ENCODE results near the gene ADD3.
"Not testable (repeated sequence)": the region's sequence is repeated elsewhere in the genome, so short reads cannot be mapped to it uniquely, and the experiment has no call there.

Gene ADD3

DNA sequence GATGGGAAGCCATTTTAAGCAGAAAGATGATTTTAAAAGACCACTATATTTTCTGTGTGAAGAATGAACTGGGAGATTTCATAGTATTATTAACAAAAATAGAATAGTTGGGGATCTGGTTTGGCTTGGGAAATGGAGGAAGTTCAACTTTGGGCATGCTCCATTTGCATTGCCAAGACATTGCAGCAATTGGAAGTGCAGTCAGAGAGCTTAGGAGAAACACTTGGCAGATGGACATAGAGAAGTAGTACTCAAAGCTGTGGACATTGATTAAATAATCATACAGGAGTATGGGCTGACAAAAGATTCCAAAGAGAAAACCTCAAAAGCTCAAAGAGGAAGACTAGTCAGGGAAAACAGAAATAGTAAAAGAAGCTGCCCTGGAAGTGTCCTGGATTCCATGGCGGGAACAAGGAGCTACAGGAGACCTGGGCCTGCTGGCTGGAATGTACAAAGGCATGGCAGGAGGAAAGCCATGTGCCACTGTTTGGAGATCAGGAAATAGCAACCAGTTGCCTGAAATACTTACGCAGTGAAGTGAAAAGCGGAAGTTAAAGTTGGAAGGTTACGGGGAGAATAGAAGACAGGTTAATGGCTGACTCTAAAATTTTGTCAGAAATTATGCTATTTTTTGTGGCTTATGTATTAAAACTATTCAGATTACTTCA, 106.0 kb downstream of the ADD3 start:
- no peak for DNase-seq

DNA sequence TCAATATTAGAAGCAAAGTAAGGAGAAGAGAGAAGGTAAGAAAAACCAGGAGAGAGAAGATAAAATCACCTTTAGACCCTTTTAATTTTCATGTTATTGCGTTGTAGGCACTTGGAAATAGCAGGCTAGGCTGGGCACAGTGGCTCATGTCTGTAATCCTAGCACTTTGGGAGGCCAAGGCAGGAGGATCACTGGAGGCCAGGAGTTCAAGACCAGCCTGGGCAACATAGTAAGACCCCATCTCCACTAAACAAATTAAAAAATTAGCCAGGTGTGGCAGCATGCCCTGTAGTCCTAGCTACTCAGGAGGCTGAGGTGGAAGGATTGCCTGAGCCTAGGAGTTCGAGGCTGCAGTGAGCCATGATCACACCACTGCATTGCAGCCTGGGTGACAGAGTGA, 106.9 kb downstream of the ADD3 start:
- DNase-seq: not testable (repeated sequence)

GRCh38 chr10:110115784-110116520, 108.2 kb downstream of the ADD3 start:
- DNase-seq: no peak

GRCh38 chr10:110118891-110119621, 111.3 kb downstream of the ADD3 start:
- no peak for DNase-seq

DNA sequence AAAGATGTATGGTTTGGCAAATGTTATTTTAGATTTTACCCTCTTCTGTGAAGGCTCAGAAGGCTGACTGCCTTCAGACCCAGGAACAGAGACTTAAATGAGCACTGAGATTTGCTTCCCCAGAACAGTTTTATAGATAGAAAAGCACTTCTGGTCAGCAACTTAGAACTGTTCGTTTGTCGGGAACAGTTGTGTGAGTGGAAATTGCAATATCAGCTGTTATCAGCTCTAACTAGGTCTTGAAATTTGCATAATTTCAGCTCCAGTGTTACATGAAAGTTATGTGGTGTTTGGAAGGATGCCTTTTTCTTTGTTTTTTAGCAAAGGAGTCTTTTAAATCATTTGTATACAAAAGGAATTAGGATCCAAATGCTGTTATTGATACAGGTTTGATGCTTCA, 115.8 kb downstream of the ADD3 start:
- no peak for DNase-seq

GRCh38 chr10:110129490-110129889, 121.7 kb downstream of the ADD3 start:
- no peak for DNase-seq

DNA sequence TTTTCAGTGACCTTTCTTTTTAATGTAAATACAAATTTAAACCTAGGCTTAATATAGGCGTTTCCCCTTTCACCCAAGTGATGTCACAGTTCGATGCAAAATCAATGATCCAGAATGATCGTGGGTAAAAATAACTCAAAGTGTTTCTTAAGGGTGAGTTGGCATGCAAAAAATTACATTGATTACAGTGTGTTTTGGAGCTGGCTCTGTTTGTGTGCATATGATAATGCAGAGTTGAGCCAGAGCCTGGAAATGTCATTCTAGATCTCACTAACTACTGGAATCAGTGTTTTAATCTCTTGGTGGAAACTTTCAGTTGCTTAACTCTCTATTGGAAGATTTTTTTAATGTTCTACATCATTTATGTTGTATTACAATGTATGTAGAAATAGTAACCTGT, 127.1 kb downstream of the ADD3 start:
- no peak for DNase-seq

DNA sequence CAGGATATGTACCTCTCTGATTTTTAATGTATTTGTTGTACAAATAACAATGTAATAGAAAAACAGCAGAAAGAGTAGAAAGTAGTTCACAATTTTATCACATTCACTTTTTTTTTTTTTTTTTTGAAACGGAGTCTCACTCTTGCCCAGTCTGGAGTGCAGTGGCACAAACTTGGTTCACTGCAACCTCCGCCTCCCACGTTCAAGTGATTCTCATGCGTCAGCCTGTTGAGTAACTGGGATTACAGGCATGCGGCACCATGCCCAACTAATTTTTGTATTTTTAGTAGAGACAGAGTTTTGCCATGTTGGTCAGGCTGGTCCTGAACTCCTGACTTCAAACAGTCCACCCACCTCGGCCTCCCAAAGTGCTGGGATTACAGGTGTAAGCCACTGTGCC, 128.1 kb downstream of the ADD3 start:
- not testable (repeated sequence) for DNase-seq

DNA sequence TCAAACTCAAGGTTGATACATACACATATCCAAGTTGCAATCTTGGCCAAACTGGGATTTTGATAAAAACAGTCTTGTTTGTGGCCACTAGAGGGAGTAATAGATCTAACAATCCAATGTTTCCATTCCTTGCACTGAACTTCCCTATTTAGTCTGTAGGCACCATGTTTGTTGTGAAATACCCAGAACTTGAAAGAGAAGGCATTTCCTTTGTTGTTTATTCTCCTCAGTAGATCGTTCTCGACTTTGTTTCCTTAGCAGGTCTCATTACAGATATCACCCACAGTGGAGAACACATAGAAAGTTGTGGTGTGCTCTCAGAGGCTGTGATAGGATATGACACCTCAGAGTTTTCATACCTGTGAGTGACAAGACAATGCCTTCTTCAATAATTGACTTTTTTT, 129.4 kb downstream of the ADD3 start:
- DNase-seq: peak; percentile 30

DNA sequence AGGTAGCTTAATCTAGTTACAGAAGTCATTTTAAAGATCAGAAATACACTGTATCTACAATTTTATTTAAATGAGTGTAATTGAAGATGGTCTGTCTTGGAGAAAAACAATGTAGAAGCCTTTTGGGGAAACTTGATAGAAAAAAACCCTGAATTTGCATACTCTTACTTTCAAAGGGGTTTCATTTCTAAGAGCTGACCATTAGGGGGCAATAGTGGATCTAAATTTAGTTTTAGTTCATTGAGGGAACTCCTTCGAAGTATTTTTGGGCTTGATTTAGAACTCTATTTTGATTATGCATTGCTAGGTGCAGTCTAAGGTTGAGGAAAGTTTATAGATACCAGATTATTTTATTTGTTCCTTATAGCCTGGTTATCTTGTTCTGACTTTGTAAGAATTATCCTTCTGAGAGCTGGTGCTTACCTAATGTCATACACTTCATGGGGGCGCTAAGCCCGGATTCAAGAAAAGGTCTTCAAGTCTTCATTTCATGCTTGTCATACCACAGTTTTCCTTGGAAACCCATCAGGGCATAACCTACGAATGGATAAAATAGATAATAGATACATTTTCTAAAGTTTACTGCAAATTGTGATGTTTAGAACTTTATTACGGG, 130.5 kb downstream of the ADD3 start:
- peak; percentile 1 for DNase-seq

- no peak for DNase-seq
These were observed 133.4 kb downstream of the ADD3 start for GRCh38 chr10:110141185-110141584.

DNA sequence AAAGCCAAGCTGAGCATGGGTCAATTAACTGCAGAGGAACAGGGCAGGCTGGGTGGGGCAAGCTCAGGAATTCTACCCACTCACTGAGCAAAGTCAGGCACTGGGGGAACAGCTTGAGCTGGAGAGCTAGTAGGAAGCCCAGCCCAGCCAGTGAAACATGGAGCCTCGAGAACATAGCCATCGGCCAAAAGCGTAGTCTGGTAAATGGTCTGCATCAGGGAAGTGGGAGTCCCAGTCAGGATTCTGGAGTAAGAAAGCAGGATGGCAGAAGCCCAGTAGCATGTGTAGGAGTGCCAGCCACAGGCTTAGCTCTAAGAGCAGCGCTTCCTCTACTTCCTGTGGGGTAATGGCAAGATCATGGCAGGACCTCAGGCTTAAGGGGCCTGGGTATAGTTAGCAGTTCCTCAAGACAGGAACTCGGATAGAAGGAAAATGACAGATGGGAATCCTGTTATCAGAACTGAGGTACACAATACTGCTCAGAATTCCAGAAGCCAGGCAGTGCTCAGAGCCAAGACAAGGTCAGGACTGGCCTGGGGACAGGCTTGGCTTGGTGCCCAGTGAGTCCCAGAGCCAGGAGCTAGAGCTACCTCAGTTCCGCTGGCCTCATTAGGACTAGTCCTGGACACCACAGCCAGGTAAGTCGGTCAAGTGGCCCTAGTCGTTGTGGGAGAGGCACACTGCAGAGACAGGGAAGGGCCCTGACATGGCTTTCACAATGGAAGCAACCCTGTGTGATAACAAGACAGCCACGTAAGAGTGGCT, 134.3 kb downstream of the ADD3 start:
- DNase-seq: no peak

DNA sequence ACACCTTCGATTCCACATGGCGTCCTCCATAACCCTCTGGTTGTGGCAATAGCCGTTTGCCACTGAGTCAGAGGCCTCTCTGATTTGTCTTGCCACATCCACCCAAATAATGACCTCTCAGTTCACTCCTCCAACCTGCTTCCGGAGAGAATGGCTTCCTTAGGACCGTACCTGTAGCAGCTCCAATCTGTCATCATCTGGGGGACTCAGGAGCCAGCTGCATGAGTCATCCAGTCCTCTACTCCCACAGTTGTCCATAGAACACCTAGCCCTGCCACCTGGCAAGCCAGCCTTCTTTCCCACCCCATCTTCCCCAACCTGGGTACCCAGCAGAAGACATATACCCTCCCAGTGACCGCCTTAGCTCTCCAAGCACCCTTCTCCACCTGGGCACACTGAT, 135.2 kb downstream of the ADD3 start:
- no peak for DNase-seq

DNA sequence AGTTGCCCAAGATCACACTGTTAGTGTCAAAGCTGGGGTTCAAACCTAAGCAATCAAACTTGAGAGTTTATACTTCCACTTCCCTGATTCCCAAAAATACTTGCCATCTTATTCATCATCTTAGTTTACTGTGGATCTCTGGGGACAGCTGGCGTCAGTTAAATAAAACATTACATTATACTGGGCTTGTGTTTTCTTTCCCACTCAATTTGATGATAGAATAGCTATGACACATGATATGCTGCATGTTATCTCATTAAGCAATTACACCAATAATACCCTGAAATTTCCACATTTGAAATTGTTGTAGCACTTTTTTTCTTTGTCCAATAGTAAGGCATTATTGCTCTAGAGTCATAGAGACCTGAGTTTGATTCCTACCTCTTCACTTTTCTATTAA, 136.7 kb downstream of the ADD3 start:
- DNase-seq: no peak

DNA sequence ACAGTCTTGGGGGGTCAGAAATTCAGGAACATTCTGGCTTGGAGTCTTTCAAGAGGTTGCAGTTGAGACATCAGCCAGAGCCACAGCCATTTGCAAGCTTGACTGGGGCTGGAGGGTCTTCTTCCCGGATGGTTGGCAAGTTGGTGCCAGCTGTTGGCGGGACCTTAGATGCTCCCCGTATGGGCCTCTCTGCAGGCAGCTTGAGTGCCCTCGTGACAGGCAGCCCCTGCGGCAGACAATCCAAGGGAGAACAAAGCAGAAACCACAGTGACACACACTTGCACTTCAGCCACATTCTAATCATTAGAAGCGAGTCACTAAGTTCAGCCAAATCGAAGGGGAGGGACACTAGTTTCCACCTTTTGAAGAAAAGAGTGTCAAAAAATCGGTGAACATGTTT, 140.2 kb downstream of the ADD3 start:
- no peak for DNase-seq

GRCh38 chr10:110149259-110149658, 141.5 kb downstream of the ADD3 start:
- DNase-seq: no peak

DNA sequence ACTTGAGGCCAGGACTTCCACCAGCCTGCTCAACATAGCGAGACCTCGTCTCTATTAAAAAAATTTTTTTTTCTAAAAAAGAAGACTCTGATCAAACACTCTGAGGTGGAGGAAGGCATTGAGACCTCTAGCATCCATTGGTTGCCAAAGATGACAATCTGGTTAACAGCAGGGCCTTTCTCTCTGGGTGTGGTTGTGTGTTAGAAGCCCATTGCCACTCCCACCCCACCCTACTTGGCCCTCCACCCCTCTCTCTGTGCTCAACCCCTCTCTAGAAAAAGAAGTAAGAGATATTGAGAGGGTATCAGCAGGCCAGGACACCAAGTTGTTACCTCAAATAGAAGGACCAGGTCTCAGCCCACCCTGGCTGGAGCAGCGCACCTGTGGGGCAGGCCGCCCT, 142.3 kb downstream of the ADD3 start:
- DNase-seq: no peak

- DNase-seq: no peak
These were observed 143.2 kb downstream of the ADD3 start for GRCh38 chr10:110150981-110151380.

- DNase-seq: peak; percentile 61
These were observed 143.7 kb downstream of the ADD3 start for GRCh38 chr10:110151467-110151866.

GRCh38 chr10:110151971-110152370, 144.2 kb downstream of the ADD3 start:
- no peak for DNase-seq

GRCh38 chr10:110153396-110153795, 145.6 kb downstream of the ADD3 start:
- DNase-seq: no peak

DNA sequence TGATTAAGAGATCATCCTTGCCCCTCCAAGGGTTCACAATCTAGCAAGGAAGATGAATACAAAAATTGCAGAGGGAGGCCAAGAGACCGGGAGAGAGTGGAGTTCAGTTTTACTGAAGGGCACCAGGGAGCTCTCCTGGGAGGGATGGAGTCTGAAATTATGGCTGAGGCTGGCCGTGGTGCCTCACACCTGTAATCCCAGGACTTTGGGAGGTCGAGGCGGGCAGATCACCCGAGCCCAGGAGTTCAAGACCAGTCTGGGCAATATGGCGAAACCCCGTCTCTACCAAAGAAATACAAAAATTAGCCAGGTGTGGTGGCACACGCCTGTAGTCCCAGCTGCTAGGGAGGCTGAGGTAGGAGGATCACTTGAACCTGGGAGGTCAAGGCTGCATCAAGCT, 148.3 kb downstream of the ADD3 start:
- DNase-seq: no peak
